GM23248 (cell line): Measurements from ENCODE around the gene ARG1. TPM values are rescaled to one million over a fixed set of nuclear protein-coding genes. Genes with fewer than 3 reads are reported as not detected.
A peak's percentile ranks its signal among the peaks of the same experiment; 100 is the strongest.

Experiments
- DNase-seq: peaks from one replicate; pipeline ENCODE4 v3.0.0-alpha.2; 2015
- H2AFZ ChIP-seq: fragments of 200-600 bp; sonication (generic); 2 replicates; pipeline ENCODE4 v1.6.1; 2016; ENCODE audit warnings: antibody characterized with exemption
- H3F3A ChIP-seq: fragments of 200-600 bp; sonication (generic); 2 replicates; pipeline ENCODE4 v1.6.1; 2016; ENCODE audit warnings: mild to moderate bottlenecking, antibody characterized with exemption, mixed run types; ENCODE audit not compliant: insufficient read depth
- H3K27ac ChIP-seq: fragments of 200-600 bp; sonication (generic); 2 replicates; pipeline ENCODE4 v1.5.1; 2016; ENCODE audit warnings: mild to moderate bottlenecking
- H3K27me3 ChIP-seq: fragments of 200-600 bp; sonication (generic); replicated peaks from 2 replicates; pipeline ENCODE4 v1.6.1; 2016; ENCODE audit warnings: mild to moderate bottlenecking; ENCODE audit not compliant: insufficient read depth
- H3K36me3 ChIP-seq: fragments of 200-600 bp; sonication (generic); 2 replicates; pipeline ENCODE4 v1.6.1; 2016; ENCODE audit warnings: low read depth, mild to moderate bottlenecking
- H3K4me1 ChIP-seq: fragments of 200-600 bp; sonication (generic); 2 replicates; pipeline ENCODE4 v1.6.1; 2016; ENCODE audit warnings: mild to moderate bottlenecking; ENCODE audit not compliant: insufficient read depth
- H3K4me2 ChIP-seq: fragments of 200-600 bp; sonication (generic); one replicate; pipeline ENCODE4 v1.6.1; 2016; ENCODE audit warnings: mild to moderate bottlenecking; ENCODE audit not compliant: unreplicated experiment
- H3K4me3 ChIP-seq: fragments of 200-600 bp; sonication (generic); 2 replicates; pipeline ENCODE4 v1.5.1; 2016; ENCODE audit warnings: mild to moderate bottlenecking
- H3K79me2 ChIP-seq: fragments of 200-600 bp; sonication (generic); 2 replicates; pipeline ENCODE4 v1.6.1; 2016; ENCODE audit warnings: mild to moderate bottlenecking; ENCODE audit not compliant: insufficient read depth
- H3K9ac ChIP-seq: fragments of 200-600 bp; sonication (generic); 2 replicates; pipeline ENCODE4 v1.6.1; 2016; ENCODE audit warnings: mild to moderate bottlenecking
- H3K9me2 ChIP-seq: fragments of 200-600 bp; sonication (generic); 2 replicates; pipeline ENCODE4 v1.6.1; 2016; ENCODE audit warnings: mixed run types, mild to moderate bottlenecking, moderate library complexity; ENCODE audit not compliant: insufficient read depth
- H3K9me3 ChIP-seq: fragments of 200-600 bp; sonication (generic); one replicate; pipeline ENCODE4 v1.6.1; 2017; ENCODE audit warnings: low read depth
- H4K20me1 ChIP-seq: fragments of 200-600 bp; sonication (generic); 2 replicates; pipeline ENCODE4 v1.6.0; 2016; ENCODE audit not compliant: insufficient read depth
- EZH2 ChIP-seq: fragments of 200-600 bp; sonication (generic); IDR thresholded peaks from 2 replicates; pipeline ENCODE4 v1.6.1; 2018; ENCODE audit warnings: antibody characterized with exemption, mild to moderate bottlenecking; ENCODE audit not compliant: insufficient read depth, poor library complexity, severe bottlenecking
- EZH2phosphoT487 ChIP-seq: fragments of 200-600 bp; sonication (generic); IDR thresholded peaks from 2 replicates; pipeline ENCODE4 v1.6.1; 2018; ENCODE audit warnings: antibody characterized with exemption, moderate library complexity, mild to moderate bottlenecking, low read depth; ENCODE audit not compliant: insufficient read depth
- WGBS, 2 experiments: methylation state at CpG; one replicate each; pipeline ENCODE4 v1.1.6; 2015 to 2017; ENCODE audit warnings: low lambda C conversion rate in 2 of 2, low coverage in 1 of 2; ENCODE audit errors: missing lambda C conversion rate in 2 of 2; 5-methylcytosine and 5-hydroxymethylcytosine counted together
- in situ Hi-C: fragments of 300-500 bp; cut with MboI; formaldehyde crosslinking; loops from 2 replicates; pipeline ENCODE4 v1.15.0; 2020
- polyA plus RNA-seq: library from polyadenylated mRNA; unstranded; fragments of >200 nt; fragmentation: Nextera tagmentation; extraction: Ambion mirVana; gene quantifications from 2 replicates; pipeline ENCODE4 v1.2.1, GENCODE V29; 2016
- total RNA-seq: library from RNA; depleted of rRNA; stranded (reverse); fragments of >200 nt; shearing (Covaris generic); gene quantifications from 2 replicates; pipeline ENCODE4 v1.2.3, GENCODE V29; 2014

Gene ARG1
- total and polyA plus RNA-seq, 2 experiments from 2014 or later: not detected

DNA sequence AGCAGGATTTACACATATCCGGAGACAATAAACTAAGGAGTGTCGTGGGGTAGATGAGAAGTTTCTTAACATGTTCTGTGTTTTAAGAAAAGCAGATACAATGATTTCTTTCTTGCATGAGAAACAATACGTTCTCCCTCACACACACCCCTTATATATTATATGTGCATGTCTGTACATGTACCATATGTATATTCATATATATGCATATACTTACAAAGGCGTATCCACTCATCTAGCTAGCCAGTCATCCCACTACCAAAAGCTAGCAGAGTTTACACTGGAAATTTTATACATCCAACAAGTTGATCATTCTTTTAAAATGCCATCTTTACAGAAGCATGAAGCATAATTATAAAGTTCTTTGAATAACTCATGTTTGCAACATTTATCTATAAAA lies 14.9 kb downstream of the ARG1 start:
- WGBS, 2 experiments: 84 to 90% methylated on average over 4 of the region's 4 CpGs
- in situ Hi-C loops: no loop called here
- no peak overlapping the region for H2AFZ ChIP-seq

DNA sequence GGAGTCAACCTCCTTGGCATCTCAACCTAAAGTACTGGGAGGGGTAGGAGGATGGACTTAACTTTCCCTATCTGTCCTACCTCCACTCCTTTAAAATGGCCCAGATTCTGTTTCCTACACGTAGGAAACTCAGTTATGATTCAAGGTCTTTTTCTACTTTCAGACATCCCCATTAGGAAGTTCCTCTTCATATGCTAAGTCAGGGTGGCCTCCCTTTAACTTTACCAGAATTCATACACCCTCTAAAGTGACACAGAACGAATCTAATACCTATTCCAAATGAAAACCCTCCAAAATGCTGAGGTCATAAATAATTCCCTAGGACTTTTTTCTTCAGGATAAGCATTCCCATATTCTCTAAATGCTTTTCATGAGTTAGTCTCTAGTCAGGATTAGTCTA lies 15.6 kb downstream of the ARG1 start:
- TF ChIP-seq EZH2phosphoT487 (no peak), EZH2 (no peak)
- H3K9me2 ChIP-seq: no peaks in the 10 kb centered on the region
- H3K9ac ChIP-seq: no peak overlapping the region
- in situ Hi-C loops: no loop called here
- peaks cover 72% of the 10 kb centered on the region for H3K36me3 ChIP-seq
- H4K20me1 ChIP-seq: no peaks in the 10 kb centered on the region
- WGBS, 2 experiments: 65 to 67% methylated on average over 2 of the region's 2 CpGs
- H2AFZ ChIP-seq: no peak overlapping the region
- no peaks in the 10 kb centered on the region for H3K4me1 ChIP-seq
- no peak overlapping the region for H3K27ac ChIP-seq
- no peaks in the 10 kb centered on the region for H3F3A ChIP-seq
- H3K9me3 ChIP-seq: no peaks in the 10 kb centered on the region
- DNase-seq: no peak
- H3K79me2 ChIP-seq: no peaks in the 10 kb centered on the region
- no peaks in the 10 kb centered on the region for H3K27me3 ChIP-seq
- H3K4me2 ChIP-seq: no peak overlapping the region
- no peak overlapping the region for H3K4me3 ChIP-seq

More for the DNA sequence above, 14.9 kb downstream of the ARG1 start:
- DNase-seq: no peak
- H3K9ac ChIP-seq: no peak overlapping the region
- H3K36me3 ChIP-seq: peaks cover 74% of the 10 kb centered on the region
- no peaks in the 10 kb centered on the region for H3K79me2 ChIP-seq
- H3K9me3 ChIP-seq: no peaks in the 10 kb centered on the region
- no peaks in the 10 kb centered on the region for H3F3A ChIP-seq
- H3K9me2 ChIP-seq: no peaks in the 10 kb centered on the region
- no peaks in the 10 kb centered on the region for H3K4me1 ChIP-seq
- TF ChIP-seq EZH2: no peak
- no peak for TF ChIP-seq EZH2phosphoT487
- no peak overlapping the region for H3K4me3 ChIP-seq
- no peak overlapping the region for H3K4me2 ChIP-seq
- H3K27me3 ChIP-seq: no peaks in the 10 kb centered on the region
- no peak overlapping the region for H3K27ac ChIP-seq
- H4K20me1 ChIP-seq: no peaks in the 10 kb centered on the region

DNA sequence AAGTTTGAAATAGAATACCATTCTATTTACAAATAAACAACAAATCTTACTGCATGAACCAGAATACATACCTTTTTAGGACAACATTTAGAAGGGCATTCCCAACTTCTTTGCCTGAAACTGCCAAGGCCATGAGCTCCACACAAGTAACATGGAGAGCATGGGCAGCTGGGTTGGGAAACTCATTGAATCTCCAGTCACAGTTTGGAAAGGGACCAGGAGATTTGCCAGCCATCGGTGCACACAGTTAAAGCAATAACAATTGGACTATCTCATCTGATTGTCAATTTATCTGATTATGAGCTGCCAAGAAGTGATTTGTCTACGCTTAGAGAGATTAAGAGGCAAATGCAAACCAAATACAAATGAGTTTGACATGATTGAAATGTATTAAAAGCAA lies 19.9 kb downstream of the ARG1 start:
- no peak overlapping the region for H2AFZ ChIP-seq
- no peak for DNase-seq
- H3K4me2 ChIP-seq: no peak overlapping the region
- in situ Hi-C loops: no loop called here
- H4K20me1 ChIP-seq: no peaks in the 10 kb centered on the region
- H3K9ac ChIP-seq: no peak overlapping the region
- peaks cover 85% of the 10 kb centered on the region for H3K36me3 ChIP-seq
- no peaks in the 10 kb centered on the region for H3K27me3 ChIP-seq
- 72 to 80% methylated on average over 2 of the region's 2 CpGs for WGBS, 2 experiments
- H3K4me3 ChIP-seq: no peak overlapping the region
- TF ChIP-seq EZH2phosphoT487: no peak
- TF ChIP-seq EZH2: no peak
- no peak overlapping the region for H3K27ac ChIP-seq
- no peaks in the 10 kb centered on the region for H3K9me2 ChIP-seq
- no peaks in the 10 kb centered on the region for H3K9me3 ChIP-seq
- H3F3A ChIP-seq: no peaks in the 10 kb centered on the region
- no peaks in the 10 kb centered on the region for H3K79me2 ChIP-seq
- no peaks in the 10 kb centered on the region for H3K4me1 ChIP-seq

DNA sequence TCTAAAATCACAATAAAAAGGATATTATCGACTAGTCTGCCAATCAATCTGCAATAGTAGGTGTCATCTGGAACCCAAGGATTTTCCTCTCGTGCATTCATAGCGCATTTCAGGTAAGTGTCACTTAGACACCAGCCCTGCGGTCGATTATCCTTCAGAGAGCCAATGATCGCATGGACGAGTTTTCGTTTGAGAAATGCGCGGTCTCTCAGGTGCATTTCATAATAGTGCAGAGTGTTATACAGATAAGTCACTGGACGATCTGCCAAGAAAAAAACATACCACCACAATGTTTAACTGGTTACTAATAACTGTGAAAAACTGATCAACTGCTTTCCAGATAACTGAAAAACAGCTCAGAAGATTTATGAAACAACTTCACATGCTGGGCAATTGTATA lies 21.0 kb downstream of the ARG1 start:
- no peaks in the 10 kb centered on the region for H3F3A ChIP-seq
- H3K27me3 ChIP-seq: no peaks in the 10 kb centered on the region
- H3K4me2 ChIP-seq: no peak overlapping the region
- peaks cover 86% of the 10 kb centered on the region for H3K36me3 ChIP-seq
- TF ChIP-seq EZH2phosphoT487 (no peak), EZH2 (no peak)
- no peaks in the 10 kb centered on the region for H3K9me2 ChIP-seq
- H3K27ac ChIP-seq: no peak overlapping the region
- no peak for DNase-seq
- H2AFZ ChIP-seq: no peak overlapping the region
- H3K9ac ChIP-seq: no peak overlapping the region
- H3K4me3 ChIP-seq: no peak overlapping the region
- H3K79me2 ChIP-seq: no peaks in the 10 kb centered on the region
- no peaks in the 10 kb centered on the region for H4K20me1 ChIP-seq
- no peaks in the 10 kb centered on the region for H3K9me3 ChIP-seq
- in situ Hi-C loops: no loop called here
- no peaks in the 10 kb centered on the region for H3K4me1 ChIP-seq
- 96 to 98% methylated on average over 11 of the region's 11 CpGs for WGBS, 2 experiments

DNA sequence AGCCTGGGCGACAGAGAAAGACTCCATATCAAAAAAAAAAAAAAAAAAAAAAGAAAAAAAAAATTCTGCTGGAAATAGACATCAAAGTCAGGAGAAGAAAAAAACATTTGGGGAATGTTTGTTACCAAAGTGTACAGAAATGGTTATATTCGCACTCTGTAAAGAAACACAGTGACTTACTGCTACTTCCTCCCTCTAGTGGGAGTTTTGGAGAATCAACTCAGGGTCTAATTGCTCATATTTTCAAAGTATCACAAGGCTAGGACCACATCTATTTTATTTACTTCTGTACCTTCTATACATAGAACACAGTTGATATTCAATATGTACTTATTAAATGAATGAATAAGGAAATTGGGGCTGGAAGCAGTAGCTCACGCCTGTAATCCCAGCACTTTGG lies 24.4 kb downstream of the ARG1 start:
- Histone ChIP-seq H2AFZ (no peak overlapping the region), H3K4me2 (no peak overlapping the region), H3K4me1 (peaks cover under 1% of the 10 kb centered on the region), H3K9me2 (no peaks in the 10 kb centered on the region), H3K9me3 (no peaks in the 10 kb centered on the region), H3K36me3 (peaks cover 93% of the 10 kb centered on the region), H3K27ac (no peak overlapping the region), H3F3A (no peaks in the 10 kb centered on the region), H3K9ac (no peak overlapping the region), H4K20me1 (no peaks in the 10 kb centered on the region), H3K27me3 (no peaks in the 10 kb centered on the region), H3K4me3 (no peak overlapping the region), H3K79me2 (no peaks in the 10 kb centered on the region)
- WGBS, 2 experiments: 89% methylated on average over 2 to 3 of the region's 3 CpGs
- peak; percentile 14 for DNase-seq
- TF ChIP-seq EZH2phosphoT487 (no peak), EZH2 (no peak)
- in situ Hi-C loops: no loop called here
